ENCODE data around the gene GRK4. TPM values are rescaled to one million over a fixed set of nuclear protein-coding genes. Genes with fewer than 3 reads are reported as not detected.

Gene GRK4
- total RNA-seq, 1 donor from 2014 or later = 2.1 TPM

DNA sequence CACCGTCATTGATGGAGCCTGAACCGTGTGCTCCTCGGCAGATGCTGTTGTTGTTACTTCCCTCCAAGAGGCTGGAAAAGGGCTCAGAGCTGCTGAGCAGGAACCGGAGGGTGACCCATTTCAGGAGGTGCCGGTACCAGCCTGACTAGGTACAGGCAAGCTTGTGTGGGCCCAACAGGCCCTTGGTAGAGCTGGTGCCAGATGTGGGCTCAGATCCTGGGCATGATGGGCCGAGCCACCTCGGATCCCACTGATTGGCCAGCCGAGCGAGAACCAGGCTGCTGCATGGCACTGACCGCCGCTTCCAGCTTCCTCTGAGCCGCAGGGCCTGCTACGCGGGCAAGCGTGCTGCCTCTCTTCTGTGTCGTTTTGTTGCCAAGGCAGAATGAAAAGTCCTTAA is 33.9 kb upstream of the GRK4 start:
- Mint-ChIP-seq H3K4me3 (no peak overlapping the region), H3K27ac (peak overlapping the region; percentile 24), H3K27me3 (no peaks in the 10 kb centered on the region), H3K4me1 (peaks cover 36% of the 10 kb centered on the region), H3K9me3 (no peaks in the 10 kb centered on the region), H3K36me3 (ENCODE audit: low read depth) (peaks cover 75% of the 10 kb centered on the region)
- POLR2A ChIA-PET = no interaction called here
- DNase-seq (peak; percentile 12), ATAC-seq (ENCODE audit: low read depth) (no peak)
- CTCF ChIA-PET = no interaction called here
- TF ChIP-seq, protein P1, sequence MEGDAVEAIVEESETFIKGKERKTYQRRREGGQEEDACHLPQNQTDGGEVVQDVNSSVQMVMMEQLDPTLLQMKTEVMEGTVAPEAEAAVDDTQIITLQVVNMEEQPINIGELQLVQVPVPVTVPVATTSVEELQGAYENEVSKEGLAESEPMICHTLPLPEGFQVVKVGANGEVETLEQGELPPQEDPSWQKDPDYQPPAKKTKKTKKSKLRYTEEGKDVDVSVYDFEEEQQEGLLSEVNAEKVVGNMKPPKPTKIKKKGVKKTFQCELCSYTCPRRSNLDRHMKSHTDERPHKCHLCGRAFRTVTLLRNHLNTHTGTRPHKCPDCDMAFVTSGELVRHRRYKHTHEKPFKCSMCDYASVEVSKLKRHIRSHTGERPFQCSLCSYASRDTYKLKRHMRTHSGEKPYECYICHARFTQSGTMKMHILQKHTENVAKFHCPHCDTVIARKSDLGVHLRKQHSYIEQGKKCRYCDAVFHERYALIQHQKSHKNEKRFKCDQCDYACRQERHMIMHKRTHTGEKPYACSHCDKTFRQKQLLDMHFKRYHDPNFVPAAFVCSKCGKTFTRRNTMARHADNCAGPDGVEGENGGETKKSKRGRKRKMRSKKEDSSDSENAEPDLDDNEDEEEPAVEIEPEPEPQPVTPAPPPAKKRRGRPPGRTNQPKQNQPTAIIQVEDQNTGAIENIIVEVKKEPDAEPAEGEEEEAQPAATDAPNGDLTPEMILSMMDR (IDR thresholded peaks at IDR 0.05) = no peak
- intact Hi-C loops (cut with micrococcal nuclease) = no loop called here

DNA sequence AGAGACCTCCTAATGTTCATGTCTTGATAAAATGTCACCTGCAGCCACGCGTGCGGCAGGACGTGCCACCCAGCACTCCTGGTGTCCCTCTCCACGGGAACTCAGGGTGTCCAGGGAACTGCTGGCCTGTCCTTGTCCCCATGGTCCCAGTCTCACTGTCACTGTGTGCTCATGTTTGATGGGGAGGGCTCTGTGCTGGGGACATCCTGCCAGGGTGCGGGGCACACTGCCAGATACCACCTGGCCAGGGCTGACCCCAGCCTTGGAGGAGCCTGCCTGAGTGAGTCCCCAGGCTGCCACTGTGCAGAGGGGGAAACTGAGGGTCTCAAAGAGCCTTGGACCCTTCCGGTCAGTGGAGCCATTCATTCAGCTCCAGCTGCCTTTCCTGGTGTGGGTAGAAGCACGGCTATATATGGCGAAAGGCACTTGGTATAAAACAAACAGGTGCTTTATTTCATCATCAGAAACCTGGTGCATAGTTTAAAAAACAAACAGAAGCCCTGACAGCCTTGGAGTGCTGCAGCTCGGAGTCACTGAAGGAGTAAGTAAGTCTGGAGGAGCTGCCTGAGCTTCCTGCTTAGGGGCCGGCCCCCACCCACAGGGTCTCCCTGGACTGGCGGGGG is 33.1 kb upstream of the GRK4 start:
- TF ChIP-seq, protein P1 (IDR thresholded peaks at IDR 0.05) = no peak
- Mint-ChIP-seq H3K27me3 (no peaks in the 10 kb centered on the region), H3K4me3 (no peak overlapping the region), H3K4me1 (peaks cover 33% of the 10 kb centered on the region), H3K36me3 (ENCODE audit: low read depth) (peaks cover 67% of the 10 kb centered on the region), H3K9me3 (no peaks in the 10 kb centered on the region), H3K27ac (peak overlapping the region; percentile 24)
- intact Hi-C loops (cut with micrococcal nuclease) = loop anchor here (5.0 to 10.0 kb wide), 4 partner anchors 98 to 685 kb away; partner anchors contain the start of genes CFAP99, HAUS3, POLN and RNF4
- ChIA-PET CTCF (no interaction called here), POLR2A (interaction anchor here (0.8 kb wide), 1 partner anchor 24 kb away, joined by 3 read pairs; no protein-coding TSS in a partner anchor)
- peak; percentile 7 for DNase-seq
- ATAC-seq (ENCODE audit: low read depth) = no peak

DNA sequence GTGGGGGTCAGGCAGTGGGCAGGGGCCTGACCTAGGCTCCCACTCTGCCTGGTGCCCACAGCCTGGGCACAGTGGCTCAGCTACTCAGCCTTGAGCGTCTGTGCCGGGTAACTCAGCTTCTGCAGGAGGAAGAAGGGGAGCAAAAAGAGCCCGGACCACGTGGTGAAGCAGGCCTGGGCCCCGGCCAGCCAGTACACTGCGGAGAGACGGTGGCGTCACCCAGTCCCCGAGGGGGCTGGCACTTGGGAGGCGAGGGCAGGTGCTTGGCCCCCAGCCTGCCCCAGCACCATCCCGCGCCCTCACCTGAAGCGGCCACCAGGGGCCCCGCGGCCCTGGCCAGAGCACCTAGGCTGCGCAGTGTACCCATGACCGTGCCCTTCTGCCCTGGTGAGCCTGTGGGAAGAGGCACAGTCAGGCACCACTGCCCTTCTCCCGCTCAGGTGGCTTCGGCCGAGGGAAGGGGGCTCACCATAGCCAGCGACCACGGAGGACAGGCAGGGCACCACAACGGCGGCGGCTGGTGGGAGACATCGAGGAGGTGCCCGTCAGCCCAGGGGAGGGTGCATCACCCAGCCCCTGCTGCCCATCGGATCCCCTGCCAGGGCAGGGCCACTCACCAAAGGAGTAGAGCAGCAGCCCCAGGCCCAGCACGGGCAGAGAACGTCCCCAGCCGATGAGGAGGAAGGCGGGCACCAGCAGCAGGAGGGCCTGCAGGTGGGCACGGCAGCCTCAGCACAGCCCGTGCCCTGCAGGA is 32.4 kb upstream of the GRK4 start:
- POLR2A ChIA-PET = interaction anchor here (0.6 to 2.4 kb wide), 8 partner anchors 9 to 241 kb away, joined by 3 to 10 read pairs (median 5); partner anchors contain the start of gene TNIP2
- Mint-ChIP-seq H3K36me3 (ENCODE audit: low read depth) (peaks cover 61% of the 10 kb centered on the region), H3K4me1 (peaks cover 40% of the 10 kb centered on the region), H3K9me3 (no peaks in the 10 kb centered on the region), H3K4me3 (no peak overlapping the region), H3K27me3 (no peaks in the 10 kb centered on the region), H3K27ac (peak overlapping the region; percentile 90)
- peak; percentile 20 for DNase-seq
- CTCF ChIA-PET = interaction anchor here (0.7 to 1.0 kb wide), 2 partner anchors 45 to 166 kb away, joined by 3 read pairs; no protein-coding TSS in a partner anchor
- TF ChIP-seq, protein P1 (IDR thresholded peaks at IDR 0.05) = no peak
- no peak for ATAC-seq (ENCODE audit: low read depth)
- intact Hi-C loops (cut with micrococcal nuclease) = loop anchor here (1.0 to 10.0 kb wide), 5 partner anchors 9 to 686 kb away; partner anchors contain the start of genes CFAP99, HAUS3, POLN and RNF4

DNA sequence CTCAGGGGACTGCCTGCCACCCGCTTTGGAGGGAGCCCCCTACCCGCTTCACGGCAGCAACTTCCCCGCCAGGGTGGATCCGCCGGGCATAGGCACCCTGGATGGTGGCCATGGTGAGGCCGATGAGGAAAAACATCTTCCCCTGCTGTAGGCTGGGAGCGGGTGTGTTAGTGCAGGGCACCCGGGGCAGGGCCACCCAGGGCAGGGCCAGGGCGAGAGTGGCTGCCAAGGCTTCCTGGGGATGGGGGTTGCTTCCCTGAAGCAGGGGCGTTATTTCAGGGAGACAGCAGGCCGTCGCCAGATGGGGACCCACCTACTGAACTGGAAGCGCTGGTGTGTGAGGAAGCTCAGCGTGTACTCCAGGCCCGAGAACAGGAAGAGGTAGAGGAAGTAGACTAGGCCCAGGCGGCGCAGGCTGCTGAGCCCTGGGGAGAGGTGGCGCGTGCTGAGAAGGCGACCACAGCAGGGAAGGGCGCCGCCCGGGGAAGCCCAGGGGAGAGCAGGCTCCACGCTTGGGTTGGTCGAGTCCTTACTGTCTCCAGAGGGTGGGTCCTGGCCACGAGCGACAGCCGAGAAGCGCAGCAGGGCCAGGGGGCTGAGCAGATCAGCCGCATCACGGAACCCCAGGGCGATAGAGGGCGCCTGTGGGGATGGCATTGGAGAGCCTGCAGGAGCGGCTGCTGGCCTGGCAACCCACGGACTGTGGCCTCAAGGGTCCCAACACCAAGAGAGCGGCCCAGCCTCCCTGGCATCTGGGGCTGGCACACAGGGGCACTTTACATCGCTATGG is 31.7 kb upstream of the GRK4 start:
- peaks cover 53% of the 10 kb centered on the region for H3K36me3 Mint-ChIP-seq (ENCODE audit: low read depth)
- peak; percentile 83 for DNase-seq
- H3K27me3 Mint-ChIP-seq = no peaks in the 10 kb centered on the region
- peaks cover 47% of the 10 kb centered on the region for H3K4me1 Mint-ChIP-seq
- peak; percentile 79 for ATAC-seq (ENCODE audit: low read depth)
- intact Hi-C loops (cut with micrococcal nuclease) = loop anchor here (1.0 to 10.0 kb wide), 10 partner anchors 9 to 687 kb away; partner anchors contain the start of genes CFAP99, HAUS3, POLN and RNF4
- H3K4me3 Mint-ChIP-seq = peak overlapping the region; percentile 88
- ChIA-PET CTCF (interaction anchor here (0.7 to 1.0 kb wide), 2 partner anchors 45 to 167 kb away, joined by 3 read pairs; no protein-coding TSS in a partner anchor), POLR2A (interaction anchor here (0.6 to 2.4 kb wide), 8 partner anchors 9 to 446 kb away, joined by 3 to 10 read pairs (median 5); partner anchors contain the start of gene TNIP2)
- TF ChIP-seq, protein P1 (IDR thresholded peaks at IDR 0.05) = no peak
- no peaks in the 10 kb centered on the region for H3K9me3 Mint-ChIP-seq
- peak overlapping the region; percentile 90 for H3K27ac Mint-ChIP-seq
